Measurements from ENCODE around the gene HSD11B1. TPM values are rescaled to one million over a fixed set of nuclear protein-coding genes. Genes with fewer than 3 reads are reported as not detected.
A peak's percentile ranks its signal among the peaks of the same experiment; 100 is the strongest.

The HSD11B1 gene
- polyA plus RNA-seq, 3 donors = not detected

GRCh38 chr1:209691237-209691636 lies 13.4 kb upstream of the HSD11B1 start:
- H3K36me3 ChIP-seq (replicated peaks in 1 of 2; ENCODE audit: control insufficient read depth in 1 of 2, insufficient read depth in 2 of 2, low read length in 2 of 2) = no peaks in the 10 kb centered on the region
- H3K9me3 ChIP-seq (replicated peaks in 1 of 2; ENCODE audit: control insufficient read depth in 1 of 2, insufficient read depth in 1 of 2, low read length in 2 of 2) = no peaks in the 10 kb centered on the region
- H2AFZ ChIP-seq (ENCODE audit: insufficient read depth, low read depth, low read length, poor library complexity, severe bottlenecking) = no peak overlapping the region
- H3K4me3 Mint-ChIP-seq = no peak overlapping the region
- peaks cover 9 to 31% (median 22%) of the 10 kb centered on the region in 3 donors for H3K27me3 Mint-ChIP-seq (ENCODE audit: low read depth in 3 of 3)
- no peak overlapping the region for H3K27ac ChIP-seq (ENCODE audit: low read depth in 1 of 2, low read length in 2 of 2)
- H3K4me1 ChIP-seq (ENCODE audit: control insufficient read depth in 1 of 2, insufficient read depth in 2 of 2, low read length in 2 of 2) = peaks cover 4 to 7% of the 10 kb centered on the region in 2 donors
- H3K79me2 ChIP-seq (ENCODE audit: insufficient read depth, low read length) = no peaks in the 10 kb centered on the region
- no peak overlapping the region for H3K4me2 ChIP-seq (replicated peaks; ENCODE audit: extremely low read depth, low read length, poor library complexity, severe bottlenecking)
- no peak overlapping the region for H3K4me3 ChIP-seq (replicated peaks in 1 of 3; ENCODE audit: low read depth in 2 of 3, low read length in 3 of 3)
- H3K27me3 ChIP-seq (ENCODE audit: control insufficient read depth in 2 of 2, insufficient read depth in 2 of 2, low read length in 2 of 2) = peaks cover 5 to 6% of the 10 kb centered on the region in 2 donors
- DNase-seq = peak in 1 of 3 donors; percentile 59
- no peaks in the 10 kb centered on the region for H3K36me3 Mint-ChIP-seq
- no CpG with 5 or more reads among the region's 3 CpGs for WGBS (ENCODE audit: insufficient coverage)
- intact Hi-C loops (cut with micrococcal nuclease) = loop anchor here (5.0 to 10.0 kb wide), 5 partner anchors 44 to 114 kb away; no protein-coding TSS in a partner anchor
- H3K9me3 Mint-ChIP-seq = no peaks in the 10 kb centered on the region
- no peaks in the 10 kb centered on the region for H4K20me1 ChIP-seq (ENCODE audit: insufficient read depth, low read length)
- H3K27ac Mint-ChIP-seq = no peak overlapping the region
- H3K9ac ChIP-seq (ENCODE audit: insufficient read depth, low read length, poor library complexity, severe bottlenecking) = no peak overlapping the region
- H3K4me1 Mint-ChIP-seq = peaks cover 10% of the 10 kb centered on the region
- TF ChIP-seq, protein P1, sequence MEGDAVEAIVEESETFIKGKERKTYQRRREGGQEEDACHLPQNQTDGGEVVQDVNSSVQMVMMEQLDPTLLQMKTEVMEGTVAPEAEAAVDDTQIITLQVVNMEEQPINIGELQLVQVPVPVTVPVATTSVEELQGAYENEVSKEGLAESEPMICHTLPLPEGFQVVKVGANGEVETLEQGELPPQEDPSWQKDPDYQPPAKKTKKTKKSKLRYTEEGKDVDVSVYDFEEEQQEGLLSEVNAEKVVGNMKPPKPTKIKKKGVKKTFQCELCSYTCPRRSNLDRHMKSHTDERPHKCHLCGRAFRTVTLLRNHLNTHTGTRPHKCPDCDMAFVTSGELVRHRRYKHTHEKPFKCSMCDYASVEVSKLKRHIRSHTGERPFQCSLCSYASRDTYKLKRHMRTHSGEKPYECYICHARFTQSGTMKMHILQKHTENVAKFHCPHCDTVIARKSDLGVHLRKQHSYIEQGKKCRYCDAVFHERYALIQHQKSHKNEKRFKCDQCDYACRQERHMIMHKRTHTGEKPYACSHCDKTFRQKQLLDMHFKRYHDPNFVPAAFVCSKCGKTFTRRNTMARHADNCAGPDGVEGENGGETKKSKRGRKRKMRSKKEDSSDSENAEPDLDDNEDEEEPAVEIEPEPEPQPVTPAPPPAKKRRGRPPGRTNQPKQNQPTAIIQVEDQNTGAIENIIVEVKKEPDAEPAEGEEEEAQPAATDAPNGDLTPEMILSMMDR (IDR thresholded peaks at IDR 0.05) = no peak

DNA sequence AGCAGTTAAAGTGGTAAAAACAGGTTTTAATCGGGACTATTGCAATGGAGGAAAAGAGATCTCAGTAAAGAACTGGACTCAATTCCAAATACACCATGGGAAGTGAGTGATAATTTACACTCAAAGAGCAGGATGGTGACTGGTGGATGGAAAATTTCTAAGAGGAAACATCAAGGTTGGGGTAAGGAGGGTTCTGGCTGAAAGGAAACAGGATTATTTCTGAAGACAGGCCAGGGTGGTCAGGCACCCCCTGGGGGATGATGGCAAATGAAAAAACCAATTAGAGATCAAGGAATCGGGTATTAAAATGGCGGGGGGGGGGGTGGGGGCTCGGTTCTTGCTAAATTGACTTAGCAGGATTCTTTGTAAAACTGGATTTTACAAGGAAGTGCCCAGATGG lies 12.3 kb upstream of the HSD11B1 start:
- no peak overlapping the region for H3K4me3 ChIP-seq (replicated peaks in 1 of 3; ENCODE audit: low read depth in 2 of 3, low read length in 3 of 3)
- no peak overlapping the region for H3K4me3 Mint-ChIP-seq
- H3K9me3 ChIP-seq (replicated peaks in 1 of 2; ENCODE audit: control insufficient read depth in 1 of 2, insufficient read depth in 1 of 2, low read length in 2 of 2) = no peaks in the 10 kb centered on the region
- no peak overlapping the region for H3K27ac ChIP-seq (ENCODE audit: low read depth in 1 of 2, low read length in 2 of 2)
- no peaks in the 10 kb centered on the region for H3K9me3 Mint-ChIP-seq
- H3K79me2 ChIP-seq (ENCODE audit: insufficient read depth, low read length) = no peaks in the 10 kb centered on the region
- 70% methylated on average over 2 of the region's 4 CpGs for WGBS (ENCODE audit: insufficient coverage)
- peaks cover 9 to 30% (median 21%) of the 10 kb centered on the region in 3 donors for H3K27me3 Mint-ChIP-seq (ENCODE audit: low read depth in 3 of 3)
- peaks cover 8% of the 10 kb centered on the region for H3K4me1 Mint-ChIP-seq
- no peaks in the 10 kb centered on the region for H4K20me1 ChIP-seq (ENCODE audit: insufficient read depth, low read length)
- H3K9ac ChIP-seq (ENCODE audit: insufficient read depth, low read length, poor library complexity, severe bottlenecking) = no peak overlapping the region
- peak overlapping the region in 3 of 7 donors; percentile 29 to 66 (median 58) for H3K27ac Mint-ChIP-seq
- no peak overlapping the region for H2AFZ ChIP-seq (ENCODE audit: insufficient read depth, low read depth, low read length, poor library complexity, severe bottlenecking)
- no peaks in the 10 kb centered on the region for H3K36me3 Mint-ChIP-seq
- H3K4me1 ChIP-seq (ENCODE audit: control insufficient read depth in 1 of 2, insufficient read depth in 2 of 2, low read length in 2 of 2) = peaks cover 4 to 7% of the 10 kb centered on the region in 2 donors
- intact Hi-C loops (cut with micrococcal nuclease) = loop anchor here (2.0 to 10.0 kb wide), 6 partner anchors 45 to 115 kb away; no protein-coding TSS in a partner anchor
- peaks cover 4 to 5% of the 10 kb centered on the region in 2 donors for H3K27me3 ChIP-seq (ENCODE audit: control insufficient read depth in 2 of 2, insufficient read depth in 2 of 2, low read length in 2 of 2)
- no peak for DNase-seq
- H3K4me2 ChIP-seq (replicated peaks; ENCODE audit: extremely low read depth, low read length, poor library complexity, severe bottlenecking) = no peak overlapping the region
- TF ChIP-seq, protein P1 (IDR thresholded peaks at IDR 0.05) = no peak
- H3K36me3 ChIP-seq (replicated peaks in 1 of 2; ENCODE audit: control insufficient read depth in 1 of 2, insufficient read depth in 2 of 2, low read length in 2 of 2) = no peaks in the 10 kb centered on the region

Measured in CD14-positive monocyte (primary cell).